Brain microvascular endothelial cell (primary cell): Measurements from ENCODE around the gene IL21.

Experiments used
- DNase-seq: peaks from one replicate; pipeline ENCODE4 v3.0.0-alpha.2; 2020
- H3K27ac ChIP-seq: fragments of 250-450 bp; sonication (Bioruptor Pico); 2 replicates; pipeline ENCODE4 v1.5.1; 2020; ENCODE audit warnings: mild to moderate bottlenecking, moderate library complexity
- H3K27me3 ChIP-seq: fragments of 250-450 bp; sonication (Bioruptor Pico); replicated peaks from 2 replicates; pipeline ENCODE4 v1.5.1; 2020; ENCODE audit warnings: mild to moderate bottlenecking
- H3K36me3 ChIP-seq: fragments of 250-450 bp; sonication (Bioruptor Pico); replicated peaks from 2 replicates; pipeline ENCODE4 v1.5.1; 2020; ENCODE audit warnings: mild to moderate bottlenecking
- H3K4me3 ChIP-seq: 2 replicates; pipeline ENCODE4 v1.5.1; 2011; ENCODE audit warnings: low read depth, mild to moderate bottlenecking, control low read depth, low read length, moderate library complexity
- CTCF ChIP-seq: IDR thresholded peaks from 2 replicates; pipeline ENCODE4 v1.5.1; 2011; ENCODE audit warnings: low read depth, mild to moderate bottlenecking, moderate library complexity, low read length, control low read depth, inconsistent platforms; ENCODE audit errors: missing control alignments
- in situ Hi-C: cut with HindIII; loops from 2 replicates; pipeline ENCODE4 v1.10.0; 2017; ENCODE audit warnings: low sequenced_read_pairs, low pct_ligation_motif_present

The IL21 gene

GRCh38 chr4:122621016-122621507, at the start of gene IL21:
TSS of gene IL21 (minus strand) at chr4:122621066. CDS start at chr4:122621011, 55 bp downstream.
- no peak for TF ChIP-seq CTCF
- H3K27ac ChIP-seq = no peak within 1 kb of the TSS
- no peak for DNase-seq
- no peaks in the 10 kb centered on the region for H3K36me3 ChIP-seq
- H3K27me3 ChIP-seq = no peaks in the 10 kb centered on the region
- H3K4me3 ChIP-seq = no peak within 1 kb of the TSS
- in situ Hi-C loops = no loop called here

GRCh38 chr4:122669911-122670738, 49.3 kb upstream of the IL21 start:
- Histone ChIP-seq H3K36me3 (no peaks in the 10 kb centered on the region), H3K27ac (no peak overlapping the region), H3K27me3 (no peaks in the 10 kb centered on the region), H3K4me3 (no peak overlapping the region)
- no peak for DNase-seq
- TF ChIP-seq CTCF = no peak
- in situ Hi-C loops = no loop called here

GRCh38 chr4:122668241-122668640, 47.4 kb upstream of the IL21 start:
- H3K27ac ChIP-seq = no peak overlapping the region
- H3K4me3 ChIP-seq = no peak overlapping the region
- no peaks in the 10 kb centered on the region for H3K27me3 ChIP-seq
- no peaks in the 10 kb centered on the region for H3K36me3 ChIP-seq
- DNase-seq = no peak
- in situ Hi-C loops = no loop called here
- no peak for TF ChIP-seq CTCF

GRCh38 chr4:122666527-122667245, 45.8 kb upstream of the IL21 start:
- DNase-seq = peak; percentile 79
- H3K36me3 ChIP-seq = no peaks in the 10 kb centered on the region
- H3K27ac ChIP-seq = no peak overlapping the region
- H3K27me3 ChIP-seq = no peaks in the 10 kb centered on the region
- TF ChIP-seq CTCF = no peak
- in situ Hi-C loops = no loop called here
- H3K4me3 ChIP-seq = no peak overlapping the region

GRCh38 chr4:122665161-122665929, 44.5 kb upstream of the IL21 start:
- H3K27me3 ChIP-seq = no peaks in the 10 kb centered on the region
- in situ Hi-C loops = no loop called here
- H3K4me3 ChIP-seq = no peak overlapping the region
- H3K27ac ChIP-seq = no peak overlapping the region
- no peaks in the 10 kb centered on the region for H3K36me3 ChIP-seq
- DNase-seq = no peak
- no peak for TF ChIP-seq CTCF
